Fibroblast of lung (primary cell): ENCODE data around the gene KRTAP1-5.
"Not testable (repeated sequence)": the region's sequence is repeated elsewhere in the genome, so short reads cannot be mapped to it uniquely, and the experiment has no call there.

Experiments used
- CTCF ChIP-seq, 2 donors: IDR thresholded peaks in 1 of 2; conservative IDR thresholded peaks in 1 of 2; 1 replicate in 1 of 2; 2 replicates in 1 of 2; pipeline ENCODE4 v1.5.1; 2011 to 2012; ENCODE audit warnings: low read length in 2 of 2, control low read depth in 1 of 2, inconsistent platforms in 1 of 2, low read depth in 1 of 2, mild to moderate bottlenecking in 1 of 2
- EZH2 ChIP-seq: IDR thresholded peaks from 2 replicates; pipeline ENCODE4 v1.5.1; 2012; ENCODE audit warnings: low read length, control low read depth, mild to moderate bottlenecking; ENCODE audit errors: missing control alignments

DNA sequence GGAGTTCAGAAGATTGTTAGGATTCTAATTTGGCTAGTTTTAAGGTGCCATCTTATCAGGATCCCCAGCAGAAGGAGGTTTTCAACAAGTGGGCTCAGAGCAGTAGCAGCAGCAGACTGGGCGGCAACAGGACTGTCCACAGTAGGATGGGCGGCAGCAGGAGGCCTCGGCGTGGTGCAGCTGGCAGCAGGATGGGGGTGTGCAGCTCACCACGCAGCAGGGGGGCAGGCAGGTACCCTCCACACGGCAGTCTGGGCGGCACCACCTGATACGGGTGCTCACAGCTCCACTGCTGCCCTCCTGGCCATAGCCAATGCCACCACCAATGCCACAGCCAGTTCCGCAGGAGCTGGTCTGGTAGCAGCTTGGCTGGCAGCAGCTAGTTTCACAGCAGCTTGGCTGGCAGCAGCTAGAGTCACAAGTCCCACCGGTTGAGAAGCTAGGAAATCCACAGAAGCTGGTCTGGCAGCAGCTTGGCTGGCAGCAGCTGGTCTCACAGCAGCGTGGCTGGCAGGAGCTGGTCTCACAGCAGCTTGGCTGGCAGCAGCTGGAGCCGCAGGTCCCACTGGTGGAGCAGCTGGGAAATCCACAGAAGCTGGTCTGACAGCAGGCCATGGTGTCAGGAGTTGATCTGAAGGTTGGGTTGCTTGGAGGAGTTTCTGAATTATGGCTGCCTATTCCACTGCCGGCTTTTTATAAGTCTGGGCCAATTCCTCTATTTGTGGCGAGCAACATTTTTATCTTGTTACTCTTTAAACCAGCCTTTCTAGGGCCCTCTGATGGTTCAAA, 14.0 kb upstream of the KRTAP1-5 start, which contains the start of gene KRTAP1-1:
- TF ChIP-seq CTCF (conservative IDR thresholded peaks at IDR 0.05 in 1 of 2, IDR thresholded peaks at IDR 0.05 in 1 of 2; ENCODE audit: low read depth in 1 of 2, low read length in 2 of 2), result peak in 1 of 2 donors; percentile 3
- TF ChIP-seq EZH2, result not testable (repeated sequence)
